ENCODE data around the gene DPAGT1. TPM values are rescaled to one million over a fixed set of nuclear protein-coding genes. Genes with fewer than 3 reads are reported as not detected.

Gene DPAGT1
- total RNA-seq, 1 experiment from 2014 or later = 45.1 TPM

DNA sequence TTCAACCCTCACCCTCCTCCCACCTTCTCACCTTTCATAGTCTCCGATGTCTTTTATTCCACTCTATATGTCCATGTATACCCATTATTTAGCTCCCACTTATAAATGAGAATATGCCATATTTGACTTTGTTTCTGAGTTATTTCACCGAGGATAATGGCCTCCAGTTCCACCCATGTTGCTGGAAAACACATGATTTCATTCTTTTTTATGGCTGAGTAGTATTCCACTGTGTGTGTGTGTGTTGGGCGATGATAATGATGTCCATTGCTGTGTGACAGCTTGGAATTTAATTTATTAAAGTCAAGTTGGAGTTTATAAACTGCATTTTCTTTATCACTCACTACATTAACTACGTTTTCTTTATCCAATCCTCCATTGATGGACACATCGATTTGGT lies 16.6 kb upstream of the DPAGT1 start:
- no TSS peak for BruUV-seq (replicated peaks)
- Histone ChIP-seq H3K9me3 (ENCODE audit: control insufficient read depth in 1 of 2, insufficient read depth in 1 of 2, low read depth in 1 of 2, low read length in 2 of 2) (no peaks in the 10 kb centered on the region), H3K36me3 (ENCODE audit: control insufficient read depth in 1 of 2, insufficient read depth in 2 of 2, low read length in 2 of 2) (peaks cover 9 to 11% of the 10 kb centered on the region in 2 experiments; a peak in 1 of 4 replicates), H3K27ac (ENCODE audit: low read depth, low read length) (no peak overlapping the region), H3K9me2 (ENCODE audit: insufficient read depth) (no peaks in the 10 kb centered on the region), H4K20me1 (ENCODE audit: insufficient read depth) (no peaks in the 10 kb centered on the region), H3K79me2 (ENCODE audit: insufficient read depth, low read length) (peaks cover 17% of the 10 kb centered on the region), H3K9ac (ENCODE audit: low read length) (no peak overlapping the region), H3K4me2 (ENCODE audit: low read length) (no peak overlapping the region), H2AFZ (ENCODE audit: low read depth, low read length, poor library complexity, severe bottlenecking) (no peak overlapping the region), H3K4me1 (ENCODE audit: control insufficient read depth in 1 of 2, insufficient read depth in 2 of 2, low read length in 2 of 2) (peaks cover 9 to 19% of the 10 kb centered on the region in 2 experiments), H3K27me3 (ENCODE audit: insufficient read depth, low read length) (no peaks in the 10 kb centered on the region), H3K4me3 (replicated peaks in 1 of 2; ENCODE audit: low read depth in 1 of 2, low read length in 2 of 2) (no peak overlapping the region)
- RAD21 ChIA-PET (ENCODE audit: low non-redundant PET in 1 of 2, low total read pairs in 2 of 2, uncharacterized antibody in 2 of 2, unreplicated experiment in 2 of 2) = no interaction called here
- TF ChIP-seq ZNF274 (IDR thresholded peaks at IDR 0.05; ENCODE audit: low read depth, low read length) (no peak), SRF (IDR thresholded peaks at IDR 0.05; ENCODE audit: low read depth) (no peak), EZH2phosphoT487 (IDR thresholded peaks at IDR 0.05; ENCODE audit: borderline replicate concordance) (no peak), CEBPB (IDR thresholded peaks at IDR 0.05; ENCODE audit: low read depth) (no peak), JUND (IDR thresholded peaks at IDR 0.05) (no peak), POLR2AphosphoS5 (IDR thresholded peaks at IDR 0.05; ENCODE audit: low read depth, low read length) (no peak), ELF1 (IDR thresholded peaks at IDR 0.05; ENCODE audit: borderline replicate concordance, low read depth) (no peak), CBX3 (IDR thresholded peaks at IDR 0.05; ENCODE audit: low read depth) (no peak), RAD21 (IDR thresholded peaks at IDR 0.05; ENCODE audit: low read depth) (no peak), EZH2 (IDR thresholded peaks at IDR 0.05) (no peak), EGR1 (IDR thresholded peaks at IDR 0.05; ENCODE audit: low read depth) (no peak)
- TF ChIP-seq, protein P1, sequence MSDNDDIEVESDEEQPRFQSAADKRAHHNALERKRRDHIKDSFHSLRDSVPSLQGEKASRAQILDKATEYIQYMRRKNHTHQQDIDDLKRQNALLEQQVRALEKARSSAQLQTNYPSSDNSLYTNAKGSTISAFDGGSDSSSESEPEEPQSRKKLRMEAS (IDR thresholded peaks at IDR 0.05) = no peak
- TF ChIP-seq, protein P2, sequence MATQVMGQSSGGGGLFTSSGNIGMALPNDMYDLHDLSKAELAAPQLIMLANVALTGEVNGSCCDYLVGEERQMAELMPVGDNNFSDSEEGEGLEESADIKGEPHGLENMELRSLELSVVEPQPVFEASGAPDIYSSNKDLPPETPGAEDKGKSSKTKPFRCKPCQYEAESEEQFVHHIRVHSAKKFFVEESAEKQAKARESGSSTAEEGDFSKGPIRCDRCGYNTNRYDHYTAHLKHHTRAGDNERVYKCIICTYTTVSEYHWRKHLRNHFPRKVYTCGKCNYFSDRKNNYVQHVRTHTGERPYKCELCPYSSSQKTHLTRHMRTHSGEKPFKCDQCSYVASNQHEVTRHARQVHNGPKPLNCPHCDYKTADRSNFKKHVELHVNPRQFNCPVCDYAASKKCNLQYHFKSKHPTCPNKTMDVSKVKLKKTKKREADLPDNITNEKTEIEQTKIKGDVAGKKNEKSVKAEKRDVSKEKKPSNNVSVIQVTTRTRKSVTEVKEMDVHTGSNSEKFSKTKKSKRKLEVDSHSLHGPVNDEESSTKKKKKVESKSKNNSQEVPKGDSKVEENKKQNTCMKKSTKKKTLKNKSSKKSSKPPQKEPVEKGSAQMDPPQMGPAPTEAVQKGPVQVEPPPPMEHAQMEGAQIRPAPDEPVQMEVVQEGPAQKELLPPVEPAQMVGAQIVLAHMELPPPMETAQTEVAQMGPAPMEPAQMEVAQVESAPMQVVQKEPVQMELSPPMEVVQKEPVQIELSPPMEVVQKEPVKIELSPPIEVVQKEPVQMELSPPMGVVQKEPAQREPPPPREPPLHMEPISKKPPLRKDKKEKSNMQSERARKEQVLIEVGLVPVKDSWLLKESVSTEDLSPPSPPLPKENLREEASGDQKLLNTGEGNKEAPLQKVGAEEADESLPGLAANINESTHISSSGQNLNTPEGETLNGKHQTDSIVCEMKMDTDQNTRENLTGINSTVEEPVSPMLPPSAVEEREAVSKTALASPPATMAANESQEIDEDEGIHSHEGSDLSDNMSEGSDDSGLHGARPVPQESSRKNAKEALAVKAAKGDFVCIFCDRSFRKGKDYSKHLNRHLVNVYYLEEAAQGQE (IDR thresholded peaks at IDR 0.05; ENCODE audit: low read depth) = no peak
- no peak for ATAC-seq
- CTCF ChIA-PET = no interaction called here
- intact Hi-C loops (cut with micrococcal nuclease) = no loop called here
- DNase-seq (ENCODE audit: low read depth, low spot score) = no peak
- POLR2A ChIA-PET = interaction anchor here (0.9 kb wide), 1 partner anchor 23 kb away, joined by 3 read pairs; a partner anchor contains a TSS
